Prostate gland (tissue), 2 donors: ENCODE data around the gene STAT4. TPM values are rescaled to one million over a fixed set of nuclear protein-coding genes. Genes with fewer than 3 reads are reported as not detected.
A peak's percentile ranks its signal among the peaks of the same experiment; 100 is the strongest.

ENCODE experiments used
- DNase-seq: peaks from one replicate; pipeline ENCODE4 v3.0.0-alpha.2; 2019; ENCODE audit warnings: low spot score
- H3K27ac ChIP-seq, 2 donors: fragments of 200-600 bp; sonication (generic); 2 replicates each; pipeline ENCODE4 v1.5.1; 2017 to 2019
- H3K27me3 ChIP-seq: fragments of 200-600 bp; sonication (generic); replicated peaks from 2 replicates; pipeline ENCODE4 v1.5.1; 2019; ENCODE audit not compliant: insufficient read depth
- H3K36me3 ChIP-seq, 2 donors: fragments of 200-600 bp; sonication (generic); 1 replicate in 1 of 2; 2 replicates in 1 of 2; pipeline versions ENCODE4 v1.5.1 to v1.8.1; 2017 to 2019
- H3K4me1 ChIP-seq: fragments of 200-600 bp; sonication (generic); replicated peaks from 2 replicates; pipeline ENCODE4 v1.5.1; 2019
- H3K4me3 ChIP-seq, 2 donors: fragments of 200-600 bp; sonication (generic); 2 replicates each; pipeline ENCODE4 v1.5.1; 2017 to 2019
- H3K9me3 ChIP-seq: fragments of 200-600 bp; sonication (generic); 2 replicates; pipeline ENCODE4 v1.5.1; 2017
- CTCF ChIP-seq, 4 experiments: fragments of 200-600 bp in 2 of 4; fragments of 450-650 bp in 2 of 4; sonication (generic) in 2 of 4; IDR thresholded peaks; 1 replicate in 3 of 4; 2 replicates in 1 of 4; pipeline ENCODE4 v1.5.1; 2016 to 2019; ENCODE audit warnings: antibody characterized with exemption in 4 of 4, mild to moderate bottlenecking in 2 of 4, moderate library complexity in 2 of 4
- POLR2A ChIP-seq: fragments of 450-650 bp; IDR thresholded peaks from one replicate; pipeline ENCODE4 v1.6.1; 2016; ENCODE audit warnings: antibody characterized with exemption, mild to moderate bottlenecking
- POLR2AphosphoS5 ChIP-seq: sonication (generic); formaldehyde crosslinking; IDR thresholded peaks from one replicate; pipeline ENCODE4 v1.6.1; 2017; ENCODE audit warnings: antibody characterized with exemption
- WGBS: methylation state at CpG from one replicate; pipeline ENCODE4 v1.1.5; 2018; 5-methylcytosine and 5-hydroxymethylcytosine counted together
- intact Hi-C: fragments of 100-400 bp; cut with DNase I; formaldehyde crosslinking; loops from one replicate; pipeline ENCODE4 v1.14.2; 2022
- total RNA-seq, 2 donors: library from RNA; depleted of rRNA; stranded (reverse); fragments of >200 nt; gene quantifications; one replicate each; pipeline ENCODE4 v1.1.0, GENCODE V29; 2016

STAT4 gene
- total RNA-seq, 2 donors from 2014 or later = 0.41 to 8.8 TPM

GRCh38 chr2:191020742-191021381 lies 129.9 kb downstream of the STAT4 start:
- no peaks in the 10 kb centered on the region for H3K27me3 ChIP-seq
- intact Hi-C loops = loop anchor here (5.0 kb wide), 1 partner anchor 169 kb away; no protein-coding TSS in a partner anchor
- WGBS = 38% methylated on average over 14 of the region's 14 CpGs
- no peak for TF ChIP-seq POLR2A
- TF ChIP-seq POLR2AphosphoS5 = no peak
- TF ChIP-seq CTCF (IDR thresholded peaks at IDR 0.05) = no peak
- no peaks in the 10 kb centered on the region for H3K9me3 ChIP-seq
- no peaks in the 10 kb centered on the region for H3K36me3 ChIP-seq
- peak; percentile 11 for DNase-seq
- no peaks in the 10 kb centered on the region for H3K4me1 ChIP-seq
- peak overlapping the region; percentile 63 to 64 for H3K4me3 ChIP-seq
- H3K27ac ChIP-seq = peak overlapping the region; percentile 73 to 80

- peak overlapping the region; percentile 63 to 64 for H3K4me3 ChIP-seq
- intact Hi-C loops = loop anchor here (5.0 kb wide), 1 partner anchor 168 kb away; no protein-coding TSS in a partner anchor
- peak; percentile 92 for DNase-seq
- peak overlapping the region; percentile 73 to 80 for H3K27ac ChIP-seq
- TF ChIP-seq CTCF (IDR thresholded peaks at IDR 0.05) (peak in 2 of 4 experiments; percentile 46 to 55), POLR2A (peak; percentile 78), POLR2AphosphoS5 (peak; percentile 100)
- no peaks in the 10 kb centered on the region for H3K4me1 ChIP-seq
- H3K9me3 ChIP-seq = no peaks in the 10 kb centered on the region
- no peaks in the 10 kb centered on the region for H3K36me3 ChIP-seq
- WGBS = 0% methylated on average over 58 of the region's 59 CpGs
- no peaks in the 10 kb centered on the region for H3K27me3 ChIP-seq
These were observed 130.5 kb downstream of the STAT4 start for GRCh38 chr2:191020221-191020741.

DNA sequence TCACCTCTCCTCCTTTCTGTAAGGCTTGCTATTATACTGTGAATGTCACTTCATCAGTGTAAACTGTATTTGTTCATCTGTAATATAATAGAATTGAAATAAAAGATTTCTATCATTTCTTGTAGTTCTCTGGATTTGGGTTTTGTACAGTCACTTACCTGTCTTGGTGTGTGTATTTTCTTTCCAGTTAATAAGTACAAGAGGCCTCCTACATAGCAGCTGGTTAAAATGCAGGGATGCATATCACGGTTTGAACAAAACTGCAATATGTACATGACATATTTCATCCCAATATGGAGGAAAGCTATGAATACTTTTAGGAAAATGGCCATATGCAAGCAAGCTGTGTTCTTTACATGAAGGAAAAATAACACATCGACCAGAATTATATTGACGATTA lies 131.4 kb downstream of the STAT4 start:
- WGBS = 94% methylated on average over 3 of the region's 3 CpGs
- DNase-seq = no peak
- H3K4me1 ChIP-seq = peaks cover 2% of the 10 kb centered on the region
- TF ChIP-seq POLR2AphosphoS5 = no peak
- TF ChIP-seq CTCF (IDR thresholded peaks at IDR 0.05) = no peak
- TF ChIP-seq POLR2A = no peak
- intact Hi-C loops = no loop called here
- H3K27ac ChIP-seq = no peak overlapping the region
- H3K36me3 ChIP-seq = no peaks in the 10 kb centered on the region
- no peaks in the 10 kb centered on the region for H3K9me3 ChIP-seq
- no peaks in the 10 kb centered on the region for H3K27me3 ChIP-seq
- H3K4me3 ChIP-seq = no peak overlapping the region

- 95% methylated on average over 3 of the region's 3 CpGs for WGBS
- H3K27ac ChIP-seq = no peak overlapping the region
- intact Hi-C loops = no loop called here
- TF ChIP-seq POLR2AphosphoS5 = no peak
- TF ChIP-seq CTCF (IDR thresholded peaks at IDR 0.05) = no peak
- no peak for TF ChIP-seq POLR2A
- H3K27me3 ChIP-seq = no peaks in the 10 kb centered on the region
- H3K36me3 ChIP-seq = no peaks in the 10 kb centered on the region
- no peaks in the 10 kb centered on the region for H3K9me3 ChIP-seq
- H3K4me1 ChIP-seq = peaks cover 2% of the 10 kb centered on the region
- DNase-seq = no peak
- no peak overlapping the region for H3K4me3 ChIP-seq
These were observed 132.1 kb downstream of the STAT4 start for GRCh38 chr2:191018643-191019119.

- no peaks in the 10 kb centered on the region for H3K27me3 ChIP-seq
- 94% methylated on average over 1 of the region's 1 CpG for WGBS
- H3K27ac ChIP-seq = no peak overlapping the region
- TF ChIP-seq POLR2A (no peak), CTCF (IDR thresholded peaks at IDR 0.05) (no peak), POLR2AphosphoS5 (no peak)
- H3K4me3 ChIP-seq = no peak overlapping the region
- H3K36me3 ChIP-seq = no peaks in the 10 kb centered on the region
- intact Hi-C loops = no loop called here
- DNase-seq = no peak
- no peaks in the 10 kb centered on the region for H3K9me3 ChIP-seq
- H3K4me1 ChIP-seq = peaks cover 2% of the 10 kb centered on the region
These were observed 132.7 kb downstream of the STAT4 start for GRCh38 chr2:191018048-191018447.
